Measurements from ENCODE around the gene ATCAY.

DNA sequence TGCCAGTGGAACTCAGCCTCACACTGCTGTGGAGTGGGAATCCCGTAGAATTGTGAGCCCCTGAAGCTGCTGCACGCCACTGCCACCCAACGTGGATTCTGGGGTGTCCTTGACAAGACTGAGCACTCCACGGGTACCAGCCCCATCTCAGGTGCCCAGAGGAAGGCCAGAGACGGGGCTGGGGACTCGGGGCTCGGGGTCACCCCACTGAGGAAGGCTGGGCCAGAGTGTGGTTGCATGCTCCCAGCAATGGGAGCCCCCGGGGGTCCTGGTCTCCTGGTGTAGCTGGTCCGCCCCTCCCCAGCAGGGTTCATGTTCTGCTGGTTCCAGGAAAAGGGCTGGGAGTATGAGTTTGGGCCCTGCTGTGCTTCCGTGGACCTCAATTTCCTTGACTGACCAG, 75.2 kb downstream of the ATCAY start:
- TF ChIP-seq EZH2phosphoT487 (IDR thresholded peaks at IDR 0.05; ENCODE audit: insufficient read depth, low read depth) (no peak), EZH2 (IDR thresholded peaks at IDR 0.05; ENCODE audit: insufficient read depth, poor library complexity, severe bottlenecking) (no peak)

Data from GM23248 (cell line).